Immature natural killer cell (primary cell): ENCODE measurements around the gene ZMYND12. TPM values are rescaled to one million over a fixed set of nuclear protein-coding genes. Genes with fewer than 3 reads are reported as not detected.

ENCODE experiments used
- DNase-seq, 3 donors: peaks; one replicate each; pipeline ENCODE4 v3.0.0; 2022; ENCODE audit warnings: mixed read lengths in 1 of 3
- H3K27ac Mint-ChIP-seq, 6 donors: one replicate each; pipeline ENCODE4 v1.8.0; 2020; ENCODE audit warnings: mixed read lengths in 6 of 6, mild to moderate bottlenecking in 5 of 6, inconsistent platforms in 4 of 6, moderate library complexity in 3 of 6
- H3K27me3 Mint-ChIP-seq, 3 donors: one replicate each; pipeline ENCODE4 v1.8.0; 2020 to 2021; ENCODE audit warnings: low read depth in 3 of 3, mild to moderate bottlenecking in 3 of 3, mixed read lengths in 3 of 3, moderate library complexity in 3 of 3, inconsistent platforms in 1 of 3
- H3K36me3 Mint-ChIP-seq, 3 donors: one replicate each; pipeline ENCODE4 v1.8.0; 2020; ENCODE audit warnings: mixed read lengths in 3 of 3, inconsistent platforms in 2 of 3, mild to moderate bottlenecking in 2 of 3
- H3K4me1 Mint-ChIP-seq, 2 donors: one replicate each; pipeline ENCODE4 v1.8.0; 2020; ENCODE audit warnings: inconsistent platforms in 2 of 2, mild to moderate bottlenecking in 2 of 2, mixed read lengths in 2 of 2, moderate library complexity in 1 of 2
- H3K4me3 Mint-ChIP-seq, 5 donors: one replicate each; pipeline ENCODE4 v1.8.0; 2020; ENCODE audit warnings: mild to moderate bottlenecking in 5 of 5, mixed read lengths in 5 of 5, inconsistent platforms in 3 of 5, moderate library complexity in 3 of 5
- H3K9me3 Mint-ChIP-seq, 6 donors: one replicate each; pipeline ENCODE4 v1.8.0; 2020; ENCODE audit warnings: mild to moderate bottlenecking in 6 of 6, mixed read lengths in 6 of 6, inconsistent platforms in 4 of 6, moderate library complexity in 3 of 6
- polyA plus RNA-seq, 3 donors: library from polyadenylated mRNA; unstranded; fragments of 300-500 nt; fragmentation: Illumina TruSeq; gene quantifications; one replicate each; pipeline ENCODE4 v1.2.3, GENCODE V29; 2021

Gene ZMYND12
- polyA plus RNA-seq, 3 donors from 2014 or later, result 0.39 TPM; not detected in 2

DNA sequence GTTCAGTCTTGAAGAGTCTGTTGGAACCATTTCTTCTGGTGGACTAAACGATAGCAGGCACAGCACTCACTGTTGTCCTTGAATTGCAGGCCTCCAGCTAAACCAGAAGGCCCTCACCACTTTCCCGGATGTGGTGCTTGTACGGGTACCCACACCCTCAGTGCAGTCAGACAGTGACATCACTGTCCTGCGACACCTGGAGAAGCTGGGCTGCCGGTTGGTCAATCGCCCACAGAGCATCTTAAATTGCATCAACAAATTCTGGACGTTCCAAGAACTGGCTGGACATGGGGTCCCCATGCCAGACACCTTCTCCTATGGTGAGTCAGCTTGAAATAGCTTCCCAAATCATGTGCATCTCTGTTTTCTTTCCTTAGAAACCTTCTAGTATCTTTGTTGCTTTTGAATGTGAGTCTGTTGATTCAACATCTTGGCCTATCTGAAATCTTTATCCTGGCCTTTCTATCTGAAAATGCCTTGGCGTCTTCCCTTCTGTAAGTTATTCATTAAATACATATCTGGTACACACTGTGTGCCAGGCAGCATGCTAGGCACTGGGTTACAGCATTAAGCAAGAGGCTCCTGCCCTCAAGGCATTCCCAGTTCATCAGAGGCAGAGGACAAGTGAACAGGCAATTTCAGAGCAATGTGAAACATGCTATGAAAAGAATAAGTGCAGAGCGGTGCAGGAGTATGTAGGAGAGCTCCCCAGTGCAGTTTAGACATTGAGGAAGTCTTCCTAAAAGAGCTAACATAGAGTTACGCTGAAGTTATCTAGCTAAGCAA lies 56.3 kb downstream of the ZMYND12 start:
- DNase-seq, result no peak
- Mint-ChIP-seq H3K9me3 (no peaks in the 10 kb centered on the region), H3K27me3 (peaks cover 0 to under 1% (median 0%) of the 10 kb centered on the region in 3 donors), H3K4me3 (no peak overlapping the region), H3K4me1 (no peaks in the 10 kb centered on the region), H3K36me3 (no peaks in the 10 kb centered on the region), H3K27ac (no peak overlapping the region)

DNA sequence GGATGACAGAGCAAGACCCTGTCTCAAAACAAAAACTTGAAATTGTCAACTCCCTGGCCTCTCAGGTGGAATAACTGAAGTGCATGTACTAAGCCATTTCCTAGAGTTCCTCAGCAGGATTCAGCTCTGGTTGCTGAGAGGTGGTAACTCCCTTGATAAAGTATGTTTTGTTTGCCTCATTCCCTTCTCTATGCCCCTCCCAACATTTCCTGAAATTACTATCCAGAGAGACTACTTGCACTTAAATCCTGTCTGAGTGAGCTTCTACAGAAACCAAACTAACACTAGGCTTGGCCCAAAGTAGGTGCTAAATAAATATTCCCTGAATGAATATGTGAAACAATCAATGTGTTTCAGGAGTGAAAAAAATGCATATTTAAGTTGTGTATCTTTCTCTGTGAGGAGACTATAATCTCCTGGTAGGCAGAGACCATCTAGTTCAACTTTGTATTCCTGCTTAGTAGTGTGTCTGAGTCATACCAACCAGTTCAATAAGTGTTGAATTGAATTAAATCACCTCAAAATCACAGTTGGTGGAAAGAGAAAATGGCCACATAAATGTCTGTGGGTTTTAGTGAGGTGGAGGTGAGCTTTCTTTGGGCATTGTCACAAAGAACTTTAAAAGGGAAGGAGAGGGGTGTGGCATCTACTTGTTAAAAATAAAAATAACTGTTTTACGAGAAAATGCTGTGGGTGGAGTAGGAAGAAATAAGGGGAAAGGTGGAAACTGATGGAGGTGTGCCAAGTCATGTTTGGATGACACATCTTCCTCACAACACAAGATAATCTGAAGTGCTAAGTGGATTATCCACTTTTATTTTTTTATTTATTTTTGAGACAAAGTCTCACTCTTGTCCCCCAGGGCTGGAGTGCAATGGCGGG lies 62.6 kb downstream of the ZMYND12 start:
- H3K9me3 Mint-ChIP-seq, result no peaks in the 10 kb centered on the region
- no peaks in the 10 kb centered on the region for H3K4me1 Mint-ChIP-seq
- H3K4me3 Mint-ChIP-seq, result no peak overlapping the region
- no peak overlapping the region for H3K27ac Mint-ChIP-seq
- no peaks in the 10 kb centered on the region for H3K36me3 Mint-ChIP-seq
- no peaks in the 10 kb centered on the region for H3K27me3 Mint-ChIP-seq
- no peak for DNase-seq

DNA sequence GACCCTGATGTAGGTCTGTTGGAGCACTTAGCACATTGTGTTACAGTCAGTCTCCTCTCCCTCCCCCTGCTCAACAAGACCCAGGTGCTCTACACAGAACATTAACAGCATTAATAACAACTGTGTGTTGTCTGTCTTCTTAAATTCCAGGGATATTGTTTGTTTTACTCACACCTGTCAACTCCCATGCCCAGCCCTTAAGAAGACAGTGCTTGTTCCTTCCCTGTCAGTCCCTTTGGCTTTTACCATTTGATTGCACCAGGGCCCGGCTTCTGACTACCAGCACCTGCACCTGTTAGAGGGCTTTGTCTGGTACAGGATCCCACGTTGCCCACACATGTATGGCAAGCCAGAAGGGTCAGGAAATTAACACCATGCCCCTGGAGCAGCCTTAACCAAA lies 63.6 kb downstream of the ZMYND12 start:
- no peaks in the 10 kb centered on the region for H3K36me3 Mint-ChIP-seq
- no peaks in the 10 kb centered on the region for H3K9me3 Mint-ChIP-seq
- H3K4me1 Mint-ChIP-seq, result no peaks in the 10 kb centered on the region
- no peak for DNase-seq
- no peaks in the 10 kb centered on the region for H3K27me3 Mint-ChIP-seq
- H3K27ac Mint-ChIP-seq, result no peak overlapping the region
- no peak overlapping the region for H3K4me3 Mint-ChIP-seq

DNA sequence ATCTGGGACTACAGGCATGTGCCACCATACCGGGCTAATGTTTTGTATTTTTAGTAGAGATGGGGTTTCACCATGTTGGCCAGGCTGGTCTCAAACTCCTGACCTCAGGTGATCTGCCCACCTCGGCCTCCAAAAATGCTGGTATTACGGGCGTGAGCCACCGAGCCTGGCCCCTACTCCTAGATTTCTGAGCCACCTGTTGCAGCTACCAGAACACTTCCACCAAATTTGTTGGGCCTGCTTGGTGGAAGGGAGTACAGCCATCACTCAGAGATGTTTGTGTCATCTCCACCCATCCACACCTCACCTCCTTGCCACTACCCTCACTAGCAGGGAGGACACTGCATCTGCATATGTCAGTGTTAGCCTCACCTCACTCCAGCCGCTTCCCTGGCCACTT lies 69.8 kb downstream of the ZMYND12 start:
- no peaks in the 10 kb centered on the region for H3K36me3 Mint-ChIP-seq
- no peaks in the 10 kb centered on the region for H3K9me3 Mint-ChIP-seq
- peaks cover 3 to 4% of the 10 kb centered on the region in 2 donors for H3K4me1 Mint-ChIP-seq
- no peak overlapping the region for H3K27ac Mint-ChIP-seq
- peaks cover 4 to 12% (median 9%) of the 10 kb centered on the region in 3 donors for H3K27me3 Mint-ChIP-seq
- no peak for DNase-seq
- H3K4me3 Mint-ChIP-seq, result no peak overlapping the region

DNA sequence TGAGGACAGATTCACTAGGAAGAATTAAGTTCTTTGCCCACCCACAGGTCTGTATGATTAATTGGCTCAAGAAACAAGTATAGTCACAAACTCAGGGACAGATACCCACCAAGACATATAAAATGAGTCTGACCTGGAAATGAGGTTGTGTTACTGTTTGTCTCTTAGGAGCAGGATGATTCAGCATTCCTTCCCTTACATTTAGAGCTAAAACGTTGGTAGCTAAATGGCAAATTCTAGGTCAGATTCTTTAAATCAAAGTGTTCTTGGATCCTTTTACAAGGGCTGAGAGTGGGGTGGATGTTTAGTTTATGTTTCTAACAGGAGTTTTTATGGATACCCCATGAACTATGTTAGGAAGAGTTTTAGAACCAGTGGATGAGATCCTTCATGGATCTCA lies 70.5 kb downstream of the ZMYND12 start:
- H3K9me3 Mint-ChIP-seq, result no peaks in the 10 kb centered on the region
- no peaks in the 10 kb centered on the region for H3K36me3 Mint-ChIP-seq
- H3K27me3 Mint-ChIP-seq, result peaks cover 4 to 13% (median 9%) of the 10 kb centered on the region in 3 donors
- no peak for DNase-seq
- H3K27ac Mint-ChIP-seq, result no peak overlapping the region
- peaks cover 4 to 5% of the 10 kb centered on the region in 2 donors for H3K4me1 Mint-ChIP-seq
- H3K4me3 Mint-ChIP-seq, result no peak overlapping the region

DNA sequence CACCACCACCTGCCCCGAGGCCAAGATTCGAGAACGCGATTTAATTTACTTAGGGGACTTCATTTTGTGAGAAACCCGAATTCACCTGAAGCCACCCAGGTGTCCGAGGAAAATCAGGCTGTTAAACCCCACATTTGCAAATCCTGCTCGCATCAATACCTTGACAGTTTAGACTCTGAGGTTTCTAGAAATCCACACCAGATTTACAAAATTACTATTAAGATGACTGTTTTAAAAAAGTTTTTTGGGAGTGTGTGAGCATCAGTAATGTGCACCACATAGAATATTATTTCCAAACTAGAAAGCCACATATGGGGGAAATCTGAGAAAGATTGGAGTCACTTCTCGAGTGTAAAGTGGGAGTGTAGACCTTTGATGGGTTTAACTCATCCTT lies 74.5 kb downstream of the ZMYND12 start:
- H3K36me3 Mint-ChIP-seq, result no peaks in the 10 kb centered on the region
- H3K27me3 Mint-ChIP-seq, result peaks cover 16 to 22% (median 17%) of the 10 kb centered on the region in 3 donors
- H3K27ac Mint-ChIP-seq, result no peak overlapping the region
- H3K4me3 Mint-ChIP-seq, result peak overlapping the region; percentile 58 to 79 (median 72)
- peaks cover 0 to 2% (median 0%) of the 10 kb centered on the region in 6 donors for H3K9me3 Mint-ChIP-seq
- DNase-seq, result no peak
- H3K4me1 Mint-ChIP-seq, result peaks cover 10 to 12% of the 10 kb centered on the region in 2 donors

DNA sequence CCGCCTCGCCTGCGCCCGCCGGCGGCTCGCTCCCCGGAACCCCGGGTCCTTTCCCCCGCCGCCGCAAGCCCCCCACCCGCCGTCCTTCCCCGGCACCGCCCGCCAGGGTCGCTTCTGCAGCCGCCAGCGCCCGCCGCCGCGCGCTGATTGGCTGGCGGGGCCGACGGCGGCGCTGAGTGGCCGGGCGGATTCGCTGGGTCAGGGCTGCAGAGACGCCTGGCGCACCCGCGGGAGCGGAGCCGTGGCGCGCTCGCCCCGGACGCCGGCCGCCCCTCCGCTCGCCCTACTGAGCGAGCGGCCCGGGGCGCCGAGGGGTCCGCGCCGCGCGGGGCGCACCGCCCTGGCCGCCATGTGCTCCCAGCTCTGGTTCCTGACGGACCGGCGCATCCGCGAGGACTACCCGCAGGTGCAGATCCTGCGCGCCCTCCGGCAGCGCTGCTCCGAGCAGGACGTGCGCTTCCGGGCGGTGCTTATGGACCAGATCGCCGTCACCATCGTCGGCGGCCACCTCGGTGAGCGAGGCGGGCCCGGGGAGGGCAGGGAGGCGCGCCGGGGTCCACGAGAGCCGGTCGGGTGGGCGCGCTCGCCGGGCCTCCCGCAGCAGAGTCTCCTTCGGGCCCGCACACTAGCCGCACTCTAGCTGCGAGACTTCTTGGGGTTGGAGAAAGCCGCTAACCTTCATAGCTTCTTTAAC lies 75.1 kb downstream of the ZMYND12 start, which contains the start of gene RIMKLA:
TSS of gene RIMKLA (plus strand) at position 207 of the 694 bp plus-strand sequence. CDS start at position 350, 143 bp downstream.
- Mint-ChIP-seq H3K4me1 (peaks cover 10 to 12% of the 10 kb centered on the region in 2 donors), H3K9me3 (peaks cover 0 to 2% (median 0%) of the 10 kb centered on the region in 6 donors), H3K27ac (peak within 1 kb of the TSS in 2 of 6 donors; percentile 38 to 56), H3K27me3 (peaks cover 16 to 22% (median 17%) of the 10 kb centered on the region in 3 donors), H3K36me3 (no peaks in the 10 kb centered on the region), H3K4me3 (peak within 1 kb of the TSS; percentile 75 to 87 (median 80))
- peak; percentile 41 to 44 (median 42) for DNase-seq

Other genes with a start within 250 kb of the ZMYND12 start
- gene FOXJ3, start 120.8 kb downstream of the ZMYND12 start, polyA plus RNA-seq, result 10 to 100 TPM; 16.3 to 32.3 (median 24.5) TPM
- gene RIMKLA, start 75.2 kb downstream of the ZMYND12 start, polyA plus RNA-seq, result 1 to 10 TPM in 1 of 3 donors, under 1 TPM in 2; 0.34 to 1.1 (median 0.58) TPM
- gene PPCS, start 521 bp upstream of the ZMYND12 start, polyA plus RNA-seq, result 100 to 1,000 TPM; 119 to 175 (median 129) TPM
- 1 to 10 TPM in 2 of 3 donors, not detected in 1; 2.7 TPM for gene CCDC30, start 7.3 kb upstream of the ZMYND12 start, polyA plus RNA-seq
- 100 to 1,000 TPM in 1 of 3 donors, 10 to 100 TPM in 2; 52.1 to 102 (median 80.7) TPM for gene PPIH, start 202.4 kb upstream of the ZMYND12 start, polyA plus RNA-seq
- 10 to 100 TPM; 51.5 to 70.0 (median 69.4) TPM for gene YBX1, start 226.4 kb upstream of the ZMYND12 start, polyA plus RNA-seq